ENCODE measurements around the gene TENM3. TPM values are rescaled to one million over a fixed set of nuclear protein-coding genes. Genes with fewer than 3 reads are reported as not detected.
"Not testable (repeated sequence)": the region's sequence is repeated elsewhere in the genome, so short reads cannot be mapped to it uniquely, and the experiment has no call there.

The TENM3 gene
- total and polyA plus RNA-seq, 4 donors, result 0.05 to 5.5 (median 1.1) TPM; not detected in 1

DNA sequence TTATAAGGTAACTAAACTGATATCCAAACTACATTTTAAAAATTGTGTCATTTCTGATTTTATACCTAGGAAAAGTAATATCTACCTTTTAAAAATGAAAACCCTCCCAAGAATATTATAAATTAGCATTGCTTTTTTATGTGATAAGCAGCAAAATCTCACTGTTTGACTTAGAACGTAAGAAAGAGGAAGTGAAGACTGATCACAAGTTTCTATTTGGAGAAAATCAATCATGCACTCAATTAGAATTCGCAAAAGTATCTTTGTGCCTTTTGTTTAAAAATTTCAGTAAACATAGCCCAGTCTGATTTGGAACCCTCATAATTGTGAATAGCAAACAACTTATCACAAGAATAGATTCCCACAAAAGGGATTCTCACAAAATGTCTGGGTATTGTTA lies 142.7 kb downstream of the TENM3 start:
- Histone ChIP-seq H3K4me1 (ENCODE audit: control insufficient read depth in 1 of 2, insufficient read depth in 2 of 2, low read length in 2 of 2) (no peaks in the 10 kb centered on the region), H3K27ac (ENCODE audit: low read depth in 1 of 2, low read length in 2 of 2) (no peak overlapping the region), H3K27me3 (ENCODE audit: control insufficient read depth in 1 of 2, insufficient read depth in 2 of 2, low read length in 1 of 2) (no peaks in the 10 kb centered on the region), H3K36me3 (ENCODE audit: control insufficient read depth in 1 of 2, insufficient read depth in 2 of 2, low read length in 1 of 2) (no peaks in the 10 kb centered on the region), H3K9me3 (ENCODE audit: control insufficient read depth, low read length) (no peaks in the 10 kb centered on the region), H3K4me3 (ENCODE audit: low read length in 2 of 2) (no peak overlapping the region)
- ATAC-seq (ENCODE audit: low FRiP score) (no peak), DNase-seq (no peak)
- 50 to 63% methylated on average over 2 of the region's 2 CpGs for WGBS, 2 donors
- intact Hi-C loops (cut with DNase I), result no loop called here

DNA sequence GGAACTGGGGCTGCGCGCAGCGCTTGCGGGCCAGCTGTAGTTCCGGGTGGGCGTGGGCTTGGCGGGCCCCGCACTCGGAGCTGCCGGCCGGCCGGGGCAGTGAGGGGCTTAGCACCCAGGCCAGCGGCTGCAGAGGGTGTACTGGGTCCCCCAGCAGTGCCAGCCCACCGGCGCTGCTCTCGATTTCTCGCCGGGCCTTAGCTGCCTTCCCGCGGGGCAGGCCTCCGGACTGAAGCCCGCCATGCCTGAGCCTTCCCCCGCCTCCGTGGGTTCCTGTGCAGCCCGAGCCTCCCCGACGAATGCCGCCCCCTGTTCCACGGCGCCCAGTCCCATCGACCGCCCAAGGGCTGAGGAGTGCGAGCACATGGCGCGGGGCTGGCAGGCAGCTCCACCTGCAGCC lies 143.4 kb downstream of the TENM3 start:
- H3K4me1 ChIP-seq (ENCODE audit: control insufficient read depth in 1 of 2, insufficient read depth in 2 of 2, low read length in 2 of 2); H3K9me3 ChIP-seq (ENCODE audit: control insufficient read depth, low read length); H3K4me3 ChIP-seq (ENCODE audit: low read length in 2 of 2); H3K27me3 ChIP-seq (ENCODE audit: control insufficient read depth in 1 of 2, insufficient read depth in 2 of 2, low read length in 1 of 2); DNase-seq; intact Hi-C loops (cut with DNase I); H3K27ac ChIP-seq (ENCODE audit: low read depth in 1 of 2, low read length in 2 of 2); ATAC-seq (ENCODE audit: low FRiP score); H3K36me3 ChIP-seq (ENCODE audit: control insufficient read depth in 1 of 2, insufficient read depth in 2 of 2, low read length in 1 of 2): not testable (repeated sequence)
- WGBS, 2 donors, result 96 to 97% methylated on average over 34 to 35 of the region's 35 CpGs

DNA sequence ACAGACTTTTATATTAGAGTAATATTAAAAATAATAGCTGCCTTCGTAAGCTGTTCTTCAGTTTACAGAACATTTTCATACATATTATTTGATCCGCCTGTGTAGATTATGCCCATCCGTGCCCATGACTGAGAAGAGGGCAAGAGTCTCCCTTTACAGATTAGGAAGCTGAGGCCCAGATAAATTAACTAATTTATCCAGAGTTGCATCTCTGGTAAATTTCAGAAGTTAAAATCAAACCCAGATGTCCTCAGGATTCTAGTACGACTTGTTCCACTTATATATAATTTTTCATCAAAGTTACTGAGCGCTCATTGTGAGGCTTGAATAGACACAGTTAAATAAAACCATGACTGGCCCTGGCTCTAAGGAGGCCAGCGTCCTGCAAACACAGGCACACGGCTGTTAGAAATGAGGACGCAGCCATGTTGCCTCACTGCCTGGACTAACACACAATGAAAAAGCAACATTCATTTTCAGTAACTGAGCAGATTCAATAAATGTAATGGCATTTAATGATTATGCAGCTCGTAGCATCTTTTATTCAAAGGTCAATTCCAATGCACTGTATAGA lies 148.0 kb downstream of the TENM3 start:
- intact Hi-C loops (cut with DNase I), result no loop called here
- Histone ChIP-seq H3K27me3 (ENCODE audit: control insufficient read depth in 1 of 2, insufficient read depth in 2 of 2, low read length in 1 of 2) (no peaks in the 10 kb centered on the region), H3K36me3 (ENCODE audit: control insufficient read depth in 1 of 2, insufficient read depth in 2 of 2, low read length in 1 of 2) (no peaks in the 10 kb centered on the region), H3K27ac (ENCODE audit: low read depth in 1 of 2, low read length in 2 of 2) (no peak overlapping the region), H3K4me3 (ENCODE audit: low read length in 2 of 2) (no peak overlapping the region), H3K4me1 (ENCODE audit: control insufficient read depth in 1 of 2, insufficient read depth in 2 of 2, low read length in 2 of 2) (no peaks in the 10 kb centered on the region), H3K9me3 (ENCODE audit: control insufficient read depth, low read length) (no peaks in the 10 kb centered on the region)
- no peak for ATAC-seq (ENCODE audit: low FRiP score)
- no peak for DNase-seq
- WGBS, 2 donors, result 87 to 88% methylated on average over 9 of the region's 9 CpGs

DNA sequence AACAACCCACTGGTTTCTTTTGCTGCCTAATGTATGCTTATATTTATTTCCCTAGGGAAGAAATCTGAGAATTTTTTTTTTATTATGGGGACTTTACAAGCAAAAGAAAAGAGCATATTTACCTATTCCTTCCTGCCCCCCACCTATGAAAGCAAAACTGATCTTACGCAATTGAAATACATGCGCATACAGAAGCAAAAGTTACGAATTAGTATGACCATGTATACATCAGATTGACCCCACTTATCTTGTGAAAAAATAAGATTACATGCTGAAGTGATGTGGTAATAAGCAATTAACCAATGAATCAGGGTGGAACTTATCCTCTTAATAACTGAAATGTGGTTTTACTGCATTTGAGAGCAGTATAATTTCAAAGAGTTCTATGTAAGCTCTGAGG lies 151.0 kb downstream of the TENM3 start:
- Histone ChIP-seq H3K9me3 (ENCODE audit: control insufficient read depth, low read length) (no peaks in the 10 kb centered on the region), H3K27ac (ENCODE audit: low read depth in 1 of 2, low read length in 2 of 2) (no peak overlapping the region), H3K4me1 (ENCODE audit: control insufficient read depth in 1 of 2, insufficient read depth in 2 of 2, low read length in 2 of 2) (no peaks in the 10 kb centered on the region), H3K4me3 (ENCODE audit: low read length in 2 of 2) (no peak overlapping the region), H3K27me3 (ENCODE audit: control insufficient read depth in 1 of 2, insufficient read depth in 2 of 2, low read length in 1 of 2) (no peaks in the 10 kb centered on the region), H3K36me3 (ENCODE audit: control insufficient read depth in 1 of 2, insufficient read depth in 2 of 2, low read length in 1 of 2) (no peaks in the 10 kb centered on the region)
- intact Hi-C loops (cut with DNase I), result no loop called here
- DNase-seq (no peak), ATAC-seq (ENCODE audit: low FRiP score) (no peak)
- 92 to 93% methylated on average over 3 of the region's 3 CpGs for WGBS, 2 donors

DNA sequence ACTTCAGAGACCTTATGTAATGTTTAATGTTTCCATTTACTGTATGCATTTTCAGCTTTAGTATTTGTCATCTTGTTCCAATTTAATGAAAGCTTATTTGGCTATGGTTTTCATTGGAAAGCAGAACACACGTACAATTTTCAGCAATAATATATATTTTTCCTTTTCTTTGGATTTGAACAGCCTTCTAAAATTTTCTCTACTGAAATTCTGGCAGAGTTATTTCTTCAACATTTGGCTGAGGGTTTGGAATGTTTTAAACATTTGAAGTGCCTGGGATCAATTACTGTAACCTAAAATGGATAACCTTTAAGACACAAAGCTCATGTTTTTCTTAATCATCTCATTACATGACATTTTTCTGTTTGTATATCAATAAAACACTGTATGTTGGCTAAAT lies 156.9 kb downstream of the TENM3 start:
- Histone ChIP-seq H3K4me3 (ENCODE audit: low read length in 2 of 2) (no peak overlapping the region), H3K27ac (ENCODE audit: low read depth in 1 of 2, low read length in 2 of 2) (no peak overlapping the region), H3K27me3 (ENCODE audit: control insufficient read depth in 1 of 2, insufficient read depth in 2 of 2, low read length in 1 of 2) (no peaks in the 10 kb centered on the region), H3K4me1 (ENCODE audit: control insufficient read depth in 1 of 2, insufficient read depth in 2 of 2, low read length in 2 of 2) (no peaks in the 10 kb centered on the region), H3K9me3 (ENCODE audit: control insufficient read depth, low read length) (peaks cover 2% of the 10 kb centered on the region), H3K36me3 (ENCODE audit: control insufficient read depth in 1 of 2, insufficient read depth in 2 of 2, low read length in 1 of 2) (no peaks in the 10 kb centered on the region)
- intact Hi-C loops (cut with DNase I), result no loop called here
- ATAC-seq (ENCODE audit: low FRiP score), result no peak
- DNase-seq, result no peak
- 40 to 55% methylated on average over 1 of the region's 1 CpG for WGBS, 2 donors

DNA sequence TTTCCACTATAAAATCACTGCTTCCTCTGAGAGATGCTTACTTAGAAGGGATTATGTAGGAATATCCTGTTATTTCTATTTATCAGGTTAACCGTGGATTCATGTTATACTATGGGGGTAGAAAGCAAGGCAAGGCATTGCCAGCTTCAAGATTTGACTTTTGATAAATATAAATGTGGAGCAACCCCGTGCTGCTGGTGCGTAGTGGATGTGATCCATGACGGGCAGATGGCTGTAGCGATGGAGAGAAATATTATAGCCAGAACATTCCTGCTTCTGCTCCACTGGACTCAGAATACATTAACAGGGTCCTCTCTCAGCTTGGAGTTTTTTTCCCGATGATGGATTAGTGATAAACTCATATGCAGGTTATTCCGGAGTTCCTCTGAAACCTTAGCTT lies 157.6 kb downstream of the TENM3 start:
- Histone ChIP-seq H3K27me3 (ENCODE audit: control insufficient read depth in 1 of 2, insufficient read depth in 2 of 2, low read length in 1 of 2) (peaks cover 0 to 2% of the 10 kb centered on the region in 2 donors), H3K9me3 (ENCODE audit: control insufficient read depth, low read length) (peaks cover 2% of the 10 kb centered on the region), H3K4me1 (ENCODE audit: control insufficient read depth in 1 of 2, insufficient read depth in 2 of 2, low read length in 2 of 2) (no peaks in the 10 kb centered on the region), H3K27ac (ENCODE audit: low read depth in 1 of 2, low read length in 2 of 2) (no peak overlapping the region), H3K4me3 (ENCODE audit: low read length in 2 of 2) (no peak overlapping the region), H3K36me3 (ENCODE audit: control insufficient read depth in 1 of 2, insufficient read depth in 2 of 2, low read length in 1 of 2) (no peaks in the 10 kb centered on the region)
- intact Hi-C loops (cut with DNase I), result no loop called here
- ATAC-seq (ENCODE audit: low FRiP score), result no peak
- no peak for DNase-seq
- WGBS, 2 donors, result 67 to 79% methylated on average over 7 of the region's 7 CpGs

DNA sequence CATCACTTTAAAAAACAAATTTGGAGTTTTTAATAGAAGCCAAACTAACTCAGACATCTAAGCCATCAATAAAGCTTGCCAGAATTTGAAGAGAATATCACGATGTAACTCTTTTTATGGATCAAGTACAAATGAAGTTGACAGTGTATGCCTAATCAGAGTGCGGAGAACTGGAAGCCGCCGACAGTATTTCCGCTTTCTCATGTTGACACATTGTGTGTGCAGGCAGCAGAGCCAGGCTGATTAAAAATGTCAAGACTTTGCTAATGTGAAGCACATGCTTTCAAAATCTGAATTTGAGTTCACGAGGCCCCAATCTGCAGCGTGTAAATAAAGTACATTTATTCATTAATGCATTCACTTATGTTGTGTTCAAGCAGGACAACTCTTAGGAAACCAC lies 161.2 kb downstream of the TENM3 start:
- peaks cover 0 to 4% of the 10 kb centered on the region in 2 donors for H3K27me3 ChIP-seq (ENCODE audit: control insufficient read depth in 1 of 2, insufficient read depth in 2 of 2, low read length in 1 of 2)
- ATAC-seq (ENCODE audit: low FRiP score) (no peak), DNase-seq (no peak)
- no peaks in the 10 kb centered on the region for H3K4me1 ChIP-seq (ENCODE audit: control insufficient read depth in 1 of 2, insufficient read depth in 2 of 2, low read length in 2 of 2)
- no peaks in the 10 kb centered on the region for H3K36me3 ChIP-seq (ENCODE audit: control insufficient read depth in 1 of 2, insufficient read depth in 2 of 2, low read length in 1 of 2)
- intact Hi-C loops (cut with DNase I), result no loop called here
- WGBS, 2 donors, result 51 to 56% methylated on average over 7 of the region's 7 CpGs
- no peak overlapping the region for H3K27ac ChIP-seq (ENCODE audit: low read depth in 1 of 2, low read length in 2 of 2)
- H3K4me3 ChIP-seq (ENCODE audit: low read length in 2 of 2), result no peak overlapping the region
- H3K9me3 ChIP-seq (ENCODE audit: control insufficient read depth, low read length), result peaks cover 2% of the 10 kb centered on the region

DNA sequence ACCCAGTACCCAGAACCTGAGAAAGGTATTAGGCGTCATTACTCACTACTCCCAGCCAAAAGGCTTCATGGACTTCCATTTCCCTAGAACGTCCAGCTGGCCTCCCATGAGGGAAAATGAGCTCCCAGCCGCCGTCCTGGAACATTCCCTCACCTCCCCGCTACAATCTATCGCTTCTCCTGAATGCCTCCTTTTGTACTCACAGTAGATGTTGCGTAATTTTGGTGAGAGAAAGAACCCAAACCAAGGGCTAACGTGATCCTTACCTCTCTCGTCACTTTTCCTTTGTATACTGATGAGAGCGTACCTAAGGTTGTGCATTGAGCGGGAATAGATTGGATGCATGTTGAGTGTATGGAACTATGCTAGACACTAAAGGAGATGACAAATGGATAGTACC lies 161.9 kb downstream of the TENM3 start:
- ATAC-seq (ENCODE audit: low FRiP score) (no peak), DNase-seq (no peak)
- peaks cover 0 to 6% of the 10 kb centered on the region in 2 donors for H3K27me3 ChIP-seq (ENCODE audit: control insufficient read depth in 1 of 2, insufficient read depth in 2 of 2, low read length in 1 of 2)
- H3K4me1 ChIP-seq (ENCODE audit: control insufficient read depth in 1 of 2, insufficient read depth in 2 of 2, low read length in 2 of 2), result no peaks in the 10 kb centered on the region
- no peak overlapping the region for H3K4me3 ChIP-seq (ENCODE audit: low read length in 2 of 2)
- intact Hi-C loops (cut with DNase I), result no loop called here
- H3K27ac ChIP-seq (ENCODE audit: low read depth in 1 of 2, low read length in 2 of 2), result no peak overlapping the region
- H3K9me3 ChIP-seq (ENCODE audit: control insufficient read depth, low read length), result peaks cover 2% of the 10 kb centered on the region
- 87 to 97% methylated on average over 11 of the region's 11 CpGs for WGBS, 2 donors
- no peaks in the 10 kb centered on the region for H3K36me3 ChIP-seq (ENCODE audit: control insufficient read depth in 1 of 2, insufficient read depth in 2 of 2, low read length in 1 of 2)

DNA sequence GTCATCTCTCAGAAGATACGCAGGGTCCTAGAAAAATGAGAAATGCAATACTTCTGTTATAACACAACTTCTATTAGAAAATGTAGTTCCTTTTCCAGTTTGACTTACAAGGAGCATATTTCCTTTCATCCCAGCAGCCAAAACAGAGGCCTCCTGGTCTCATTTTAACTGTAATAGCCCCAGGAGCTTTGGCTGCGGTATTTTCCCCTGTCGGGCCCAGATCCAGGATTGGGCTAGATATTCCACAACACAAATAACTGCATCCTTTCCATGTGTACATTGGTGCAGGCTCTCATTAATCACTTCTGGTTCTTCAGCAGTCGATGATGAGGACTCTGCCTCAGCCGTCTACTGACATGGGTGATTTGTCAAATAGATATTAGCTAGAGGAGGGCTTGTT lies 166.1 kb downstream of the TENM3 start:
- intact Hi-C loops (cut with DNase I), result no loop called here
- Histone ChIP-seq H3K36me3 (ENCODE audit: control insufficient read depth in 1 of 2, insufficient read depth in 2 of 2, low read length in 1 of 2) (no peaks in the 10 kb centered on the region), H3K4me3 (ENCODE audit: low read length in 2 of 2) (no peak overlapping the region), H3K27me3 (ENCODE audit: control insufficient read depth in 1 of 2, insufficient read depth in 2 of 2, low read length in 1 of 2) (peaks cover 0 to 6% of the 10 kb centered on the region in 2 donors), H3K9me3 (ENCODE audit: control insufficient read depth, low read length) (peaks cover 7% of the 10 kb centered on the region), H3K4me1 (ENCODE audit: control insufficient read depth in 1 of 2, insufficient read depth in 2 of 2, low read length in 2 of 2) (no peaks in the 10 kb centered on the region), H3K27ac (ENCODE audit: low read depth in 1 of 2, low read length in 2 of 2) (no peak overlapping the region)
- 64 to 66% methylated on average over 5 of the region's 5 CpGs for WGBS, 2 donors
- ATAC-seq (ENCODE audit: low FRiP score) (no peak), DNase-seq (no peak)

Measured in aorta (tissue), 5 donors.